GM12874 (cell line): ENCODE data around the gene SULT1C3.

ENCODE experiments used
- CTCF ChIP-seq: IDR thresholded peaks from 2 replicates; pipeline ENCODE4 v1.5.1; 2011; ENCODE audit warnings: low read depth, mild to moderate bottlenecking, control low read depth, low read length, moderate library complexity; ENCODE audit not compliant: insufficient read depth

The SULT1C3 gene

GRCh38 chr2:108278631-108279030 lies 38.9 kb downstream of the SULT1C3 start:
- no peak for TF ChIP-seq CTCF

DNA sequence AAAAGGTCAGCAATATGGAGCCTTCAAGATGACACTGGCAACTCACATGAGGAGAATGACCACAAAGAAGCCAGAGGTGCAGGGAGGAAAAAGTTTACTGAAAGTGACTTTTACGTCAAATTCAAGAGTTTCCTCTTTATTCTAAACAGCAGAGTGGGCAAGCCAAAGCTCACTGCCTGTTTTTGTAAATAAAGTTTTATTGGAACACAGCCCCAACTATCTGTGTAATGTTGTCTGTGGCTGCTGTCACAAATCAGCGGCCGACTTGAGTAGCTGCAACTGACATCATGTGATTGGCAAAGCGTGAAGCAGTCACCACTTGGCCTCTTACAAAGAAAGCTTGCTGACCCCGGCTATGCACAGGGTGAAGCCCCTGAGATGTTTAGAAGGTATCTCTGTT lies 39.7 kb downstream of the SULT1C3 start:
- no peak for TF ChIP-seq CTCF

DNA sequence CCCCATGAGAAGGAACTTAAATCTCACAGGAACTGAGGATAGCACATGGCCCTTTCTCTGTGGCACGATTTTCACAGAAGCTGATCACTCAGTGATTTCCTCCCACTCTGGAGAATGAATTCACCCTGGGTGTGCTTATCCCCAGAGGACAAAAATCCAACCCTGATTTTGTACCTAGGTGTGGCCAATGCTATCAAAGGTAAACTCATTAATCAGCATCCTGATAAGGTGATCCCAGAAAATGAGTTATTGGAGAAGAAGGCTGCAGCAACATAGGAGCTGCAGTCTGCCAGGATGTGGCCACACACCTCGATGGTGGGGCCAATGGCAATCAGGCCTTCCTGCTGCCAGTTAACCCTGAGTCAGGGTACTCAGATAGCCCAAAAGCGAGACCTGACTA lies 40.7 kb downstream of the SULT1C3 start:
- no peak for TF ChIP-seq CTCF

- no peak for TF ChIP-seq CTCF
Observed at GRCh38 chr2:108285616-108286015, 45.8 kb downstream of the SULT1C3 start.

GRCh38 chr2:108287169-108287568 lies 47.4 kb downstream of the SULT1C3 start:
- TF ChIP-seq CTCF = no peak

DNA sequence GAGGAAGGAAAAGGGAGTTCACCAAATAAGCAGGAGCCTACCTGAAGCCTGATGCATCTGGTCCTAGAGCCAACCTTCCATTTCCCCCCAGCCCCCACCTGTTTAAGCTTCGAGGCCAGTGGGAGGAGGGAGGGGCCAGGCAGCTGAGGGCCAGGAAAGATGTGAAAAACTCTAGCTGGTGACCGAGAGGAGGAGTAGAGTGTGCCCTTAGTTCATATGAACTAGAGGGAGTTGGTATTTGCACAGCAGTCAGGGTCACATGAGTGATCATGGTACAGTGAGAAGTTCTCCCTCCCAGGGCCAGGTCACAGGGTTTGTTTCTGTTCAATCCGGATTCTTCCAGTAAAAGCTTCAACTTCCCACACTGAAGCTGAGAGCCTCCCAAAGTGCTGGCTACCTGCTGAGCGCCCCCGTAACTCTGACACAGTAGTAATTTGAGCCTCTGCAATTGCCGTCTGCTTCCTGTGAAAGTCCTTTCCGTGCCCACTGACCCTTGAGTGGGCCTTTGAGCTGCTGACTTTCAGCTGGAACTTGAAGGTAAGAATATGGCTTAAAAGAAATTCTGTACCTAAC lies 48.9 kb downstream of the SULT1C3 start, which contains the start of gene SULT1C2:
TSS of gene SULT1C2 (plus strand) at position 362 of the 573 bp plus-strand sequence. CDS start 4,773 bp downstream, outside the sequence.
- TF ChIP-seq CTCF = no peak

- TF ChIP-seq CTCF = no peak
Observed at GRCh38 chr2:108293850-108294249, 54.1 kb downstream of the SULT1C3 start.
